Measurements from ENCODE around the gene PARP14.
A peak's percentile ranks its signal among the peaks of the same experiment; 100 is the strongest.
"Not testable (repeated sequence)": the region's sequence is repeated elsewhere in the genome, so short reads cannot be mapped to it uniquely, and the experiment has no call there.

The PARP14 gene

GRCh38 chr3:122678506-122678905 is 2.1 kb upstream of the PARP14 start:
- no peak for DNase-seq

- peak; percentile 71 for DNase-seq
Measured at GRCh38 chr3:122679085-122679881, 1.4 kb upstream of the PARP14 start.

GRCh38 chr3:122679882-122680474 is 661 bp upstream of the PARP14 start:
- DNase-seq, result no peak

- DNase-seq, result no peak
Measured at GRCh38 chr3:122681284-122681973, 790 bp downstream of the PARP14 start.

- no peak for DNase-seq
Measured at GRCh38 chr3:122681974-122682409, 1.4 kb downstream of the PARP14 start.

GRCh38 chr3:122682778-122683411 is 2.3 kb downstream of the PARP14 start:
- DNase-seq, result not testable (repeated sequence)

GRCh38 chr3:122687298-122687697 is 6.7 kb downstream of the PARP14 start:
- no peak for DNase-seq

GRCh38 chr3:122688996-122689395 is 8.4 kb downstream of the PARP14 start:
- no peak for DNase-seq

GRCh38 chr3:122689587-122689986 is 8.9 kb downstream of the PARP14 start:
- no peak for DNase-seq

- no peak for DNase-seq
Measured at GRCh38 chr3:122690096-122690495, 9.5 kb downstream of the PARP14 start.

- no peak for DNase-seq
Measured at GRCh38 chr3:122691195-122691594, 10.6 kb downstream of the PARP14 start.

- DNase-seq, result no peak
Measured at GRCh38 chr3:122692674-122693073, 12.0 kb downstream of the PARP14 start.

- no peak for DNase-seq
Measured at GRCh38 chr3:122694966-122695365, 14.3 kb downstream of the PARP14 start.

GRCh38 chr3:122695927-122696561 is 15.4 kb downstream of the PARP14 start:
- no peak for DNase-seq

GRCh38 chr3:122697952-122698620 is 17.4 kb downstream of the PARP14 start:
- DNase-seq, result no peak

- DNase-seq, result no peak
Measured at GRCh38 chr3:122700193-122700592, 19.6 kb downstream of the PARP14 start.

- no peak for DNase-seq
Measured at GRCh38 chr3:122705379-122705778, 24.7 kb downstream of the PARP14 start.

GRCh38 chr3:122710616-122711251 is 30.1 kb downstream of the PARP14 start:
- DNase-seq, result not testable (repeated sequence)

- no peak for DNase-seq
Measured at GRCh38 chr3:122714273-122714672, 33.6 kb downstream of the PARP14 start.

- no peak for DNase-seq
Measured at GRCh38 chr3:122716667-122717066, 36.0 kb downstream of the PARP14 start.

- DNase-seq, result no peak
Measured at GRCh38 chr3:122719273-122719921, 38.8 kb downstream of the PARP14 start.
